SK-N-SH (cell line): ENCODE results near the gene TMEM115. TPM values are rescaled to one million over a fixed set of nuclear protein-coding genes. Genes with fewer than 3 reads are reported as not detected.

ENCODE experiments used
- CTCF ChIA-PET: fragments of 300-600, 350-600 bp; formaldehyde crosslinking; extraction: SDS; loops from one replicate; lab custom pipeline; 2021; lab: Yijun Ruan, JAX
- POLR2A ChIA-PET: fragments of 350-600 bp; sonication (Branson Sonifier 250); formaldehyde crosslinking; extraction: SDS; loops from one replicate; lab custom pipeline; 2020; ENCODE audit warnings: antibody characterized with exemption, inconsistent platforms; lab: Yijun Ruan, JAX
- DNase-seq: peaks from one replicate; pipeline ENCODE4 v3.0.0; 2012
- H2AFZ ChIP-seq: fragments of 200-600 bp; sonication (generic); 2 replicates; pipeline ENCODE4 v1.8.1; 2016; ENCODE audit warnings: antibody characterized with exemption, mild to moderate bottlenecking, low read depth
- H3F3A ChIP-seq: fragments of 200-600 bp; sonication (generic); replicated peaks from 2 replicates; pipeline ENCODE3; 2016; ENCODE audit warnings: antibody characterized with exemption, mild to moderate bottlenecking; ENCODE audit not compliant: insufficient read depth
- H3K27ac ChIP-seq, 2 experiments: fragments of 200-500 bp in 1 of 2; fragments of 200-600 bp in 1 of 2; sonication (Bioruptor generic) in 1 of 2; sonication (generic), shearing (Covaris generic) in 1 of 2; 2 replicates each; pipeline versions ENCODE4 v1.5.1 to v1.6.1; 2014 to 2016; ENCODE audit warnings: low read depth in 2 of 2, inconsistent platforms in 1 of 2, low read length in 1 of 2, mild to moderate bottlenecking in 1 of 2, mixed read lengths in 1 of 2
- H3K27me3 ChIP-seq: fragments of 200-600 bp; sonication (generic), shearing (Covaris generic); 2 replicates; pipeline ENCODE4 v1.6.1; 2016; ENCODE audit warnings: mixed run types; ENCODE audit not compliant: insufficient read depth
- H3K36me3 ChIP-seq, 2 experiments: fragments of 200-500 bp in 1 of 2; fragments of 200-600 bp in 1 of 2; sonication (Bioruptor generic) in 1 of 2; sonication (generic) in 1 of 2; replicated peaks in 1 of 2; 2 replicates each; pipeline versions ENCODE3 to v1.5.1; 2014 to 2016; ENCODE audit warnings: low read length in 1 of 2, mild to moderate bottlenecking in 1 of 2; ENCODE audit not compliant: insufficient read depth in 2 of 2, control insufficient read depth in 1 of 2
- H3K4me1 ChIP-seq, 2 experiments: fragments of 200-500 bp in 1 of 2; fragments of 200-600 bp in 1 of 2; sonication (Bioruptor generic) in 1 of 2; sonication (generic), shearing (Covaris generic) in 1 of 2; 2 replicates each; pipeline versions ENCODE4 v1.5.1 to v1.6.1; 2014 to 2016; ENCODE audit warnings: low read depth in 1 of 2, low read length in 1 of 2, mixed run types in 1 of 2; ENCODE audit not compliant: insufficient read depth in 2 of 2, control insufficient read depth in 1 of 2
- H3K4me2 ChIP-seq: fragments of 200-600 bp; sonication (generic), shearing (Covaris generic); 2 replicates; pipeline ENCODE4 v1.6.1; 2017; ENCODE audit warnings: mixed run types
- H3K4me3 ChIP-seq, 2 experiments: fragments of 200-500 bp in 1 of 2; fragments of 200-600 bp in 1 of 2; sonication (Bioruptor generic) in 1 of 2; sonication (generic), shearing (Covaris generic) in 1 of 2; 2 replicates each; pipeline versions ENCODE4 v1.5.1 to v1.8.1; 2014 to 2016; ENCODE audit warnings: low read depth in 2 of 2, inconsistent platforms in 1 of 2, low read length in 1 of 2, mild to moderate bottlenecking in 1 of 2, mixed read lengths in 1 of 2, moderate library complexity in 1 of 2
- H3K79me2 ChIP-seq: fragments of 200-600 bp; sonication (generic); 2 replicates; pipeline ENCODE4 v1.8.1; 2017; ENCODE audit warnings: mild to moderate bottlenecking; ENCODE audit not compliant: insufficient read depth
- H3K9ac ChIP-seq: fragments of 200-600 bp; sonication (generic); 2 replicates; pipeline ENCODE4 v1.6.1; 2017; ENCODE audit warnings: mixed run types
- H3K9me2 ChIP-seq: fragments of 200-600 bp; sonication (generic); 2 replicates; pipeline ENCODE4 v1.6.1; 2017; ENCODE audit warnings: mixed run types
- H3K9me3 ChIP-seq: fragments of 200-600 bp; sonication (generic); 2 replicates; pipeline ENCODE4 v1.6.1; 2017; ENCODE audit warnings: mixed run types, mild to moderate bottlenecking, moderate library complexity
- H4K20me1 ChIP-seq: fragments of 200-600 bp; sonication (generic); 2 replicates; pipeline ENCODE4 v1.6.1; 2017; ENCODE audit warnings: mild to moderate bottlenecking, mixed run types; ENCODE audit not compliant: insufficient read depth
- CHD2 ChIP-seq: fragments of 150-350 bp; IDR thresholded peaks from 2 replicates; pipeline ENCODE4 v1.6.1; 2018; ENCODE audit warnings: low read length; ENCODE audit not compliant: partially characterized antibody
- CTCF ChIP-seq: fragments of 200-600 bp; sonication (generic); IDR thresholded peaks from 2 replicates; pipeline ENCODE4 v1.6.1; 2017; ENCODE audit warnings: antibody characterized with exemption, mild to moderate bottlenecking, moderate library complexity
- FOXM1 ChIP-seq: IDR thresholded peaks from 2 replicates; pipeline ENCODE4 v1.4.0; 2012; ENCODE audit warnings: low read depth, mild to moderate bottlenecking
- MXI1 ChIP-seq: IDR thresholded peaks from 2 replicates; pipeline ENCODE4 v1.6.1; 2012; ENCODE audit warnings: mild to moderate bottlenecking, low read depth, low read length, improper control_type of control experiment
- NFIC ChIP-seq: IDR thresholded peaks from 2 replicates; pipeline ENCODE4 v1.4.0; 2012; ENCODE audit warnings: borderline replicate concordance
- POLR2AphosphoS5 ChIP-seq: IDR thresholded peaks from 2 replicates; pipeline ENCODE4 v1.6.1; 2012; ENCODE audit warnings: low read depth, low read length
- RAD21 ChIP-seq: IDR thresholded peaks from 2 replicates; pipeline ENCODE4 v1.6.1; 2012; ENCODE audit warnings: mild to moderate bottlenecking, low read length
- RFX5 ChIP-seq: IDR thresholded peaks from 2 replicates; pipeline ENCODE4 v1.6.1; 2012; ENCODE audit warnings: mild to moderate bottlenecking, improper control_type of control experiment, low read length
- SMC3 ChIP-seq: IDR thresholded peaks from 2 replicates; pipeline ENCODE4 v1.6.1; 2012; ENCODE audit warnings: low read depth, low read length, improper control_type of control experiment
- TEAD4 ChIP-seq: IDR thresholded peaks from 2 replicates; pipeline ENCODE4 v1.4.0; 2012; ENCODE audit warnings: mild to moderate bottlenecking, borderline replicate concordance; ENCODE audit not compliant: insufficient read depth
- ZBTB33 ChIP-seq: IDR thresholded peaks from 2 replicates; pipeline ENCODE4 v1.4.0; 2012; ENCODE audit warnings: low read depth, borderline replicate concordance
- WGBS: methylation state at CpG from one replicate; pipeline ENCODE4 v1.1.6; 2017; ENCODE audit warnings: low lambda C conversion rate; 5-methylcytosine and 5-hydroxymethylcytosine counted together
- polyA plus RNA-seq, 3 experiments: library from polyadenylated mRNA; depleted of rRNA; stranded (reverse); fragments of >200 nt; gene quantifications; 2 replicates each; pipeline ENCODE4 v1.2.3, GENCODE V29; 2012

Gene TMEM115
- polyA plus RNA-seq, 1 of the 3 experiments (the other 2 are of a cell fraction) = 47.8 TPM

GRCh38 chr3:50356553-50356952 lies 2.8 kb downstream of the TMEM115 start:
- H3K4me3 ChIP-seq = peak overlapping the region; percentile 77 to 95

GRCh38 chr3:50355829-50356552 lies 3.3 kb downstream of the TMEM115 start:
- no peaks in the 10 kb centered on the region for H3K9me2 ChIP-seq
- DNase-seq = no peak
- no peaks in the 10 kb centered on the region for H3K27me3 ChIP-seq
- H3F3A ChIP-seq = peaks cover 7% of the 10 kb centered on the region
- H3K4me2 ChIP-seq = peak overlapping the region; percentile 94
- WGBS = 53% methylated on average over 4 of the region's 5 CpGs
- ChIA-PET CTCF (interaction anchor here (0.6 to 6.4 kb wide), 22 partner anchors 9 to 321 kb away, joined by 3 to 57 read pairs (median 6); partner anchors contain the start of gene ZMYND10), POLR2A (interaction anchor here (0.9 to 4.6 kb wide), 5 partner anchors 8 to 71 kb away, joined by 3 to 13 read pairs (median 5); no protein-coding TSS in a partner anchor)
- no peak overlapping the region; the same call in 1 of the 2 replicates for H3K9ac ChIP-seq
- peaks cover 60% of the 10 kb centered on the region for H4K20me1 ChIP-seq
- H3K4me3 ChIP-seq = peak overlapping the region; percentile 77 to 95
- peaks cover 82% of the 10 kb centered on the region for H3K79me2 ChIP-seq
- H3K4me1 ChIP-seq = peaks cover 16 to 61% of the 10 kb centered on the region in 2 experiments; a peak in 2 of 4 replicates
- H3K36me3 ChIP-seq = peaks cover 21 to 45% of the 10 kb centered on the region in 2 experiments
- no peaks in the 10 kb centered on the region for H3K9me3 ChIP-seq
- H2AFZ ChIP-seq = no peak overlapping the region
- TF ChIP-seq CHD2 = no peak
- TF ChIP-seq CTCF = 0 out of 2 replicates have a peak, but pooled peaks have one; percentile 16
- no peak for TF ChIP-seq FOXM1
- TF ChIP-seq TEAD4 = no peak
- no peak for TF ChIP-seq ZBTB33
- peak; percentile 66 for TF ChIP-seq RAD21
- TF ChIP-seq SMC3 = peak; percentile 50; the same call in 1 of the 2 replicates
- peak overlapping the region in 1 of 2 experiments; percentile 29; a peak in 2 of 4 replicates for H3K27ac ChIP-seq

More at GRCh38 chr3:50356553-50356952, 2.8 kb downstream of the TMEM115 start:
- DNase-seq = no peak
- peaks cover 13 to 56% of the 10 kb centered on the region in 2 experiments; a peak in 2 of 4 replicates for H3K4me1 ChIP-seq
- no peaks in the 10 kb centered on the region for H3K27me3 ChIP-seq
- H3K9me3 ChIP-seq = no peaks in the 10 kb centered on the region
- H3F3A ChIP-seq = peaks cover 7% of the 10 kb centered on the region
- no peak overlapping the region for H2AFZ ChIP-seq
- H3K27ac ChIP-seq = peak overlapping the region in 1 of 2 experiments; percentile 84; a peak in 1 of 4 replicates
- H3K9me2 ChIP-seq = no peaks in the 10 kb centered on the region
- peak overlapping the region; percentile 87; the same call in 1 of the 2 replicates for H3K9ac ChIP-seq
- peaks cover 77% of the 10 kb centered on the region for H3K79me2 ChIP-seq
- ChIA-PET POLR2A (interaction anchor here (0.9 to 4.6 kb wide), 5 partner anchors 9 to 70 kb away, joined by 3 to 13 read pairs (median 5); no protein-coding TSS in a partner anchor), CTCF (interaction anchor here (0.6 to 6.4 kb wide), 18 partner anchors 10 to 321 kb away, joined by 3 to 57 read pairs (median 6); partner anchors contain the start of gene ZMYND10)
- TF ChIP-seq MXI1 = peak; percentile 31; the same call in 1 of the 2 replicates
- TF ChIP-seq POLR2AphosphoS5 = no peak; the same call in 1 of the 2 replicates
- no peak for TF ChIP-seq NFIC
- no peak for TF ChIP-seq RFX5
- H3K4me2 ChIP-seq = peak overlapping the region; percentile 94
- H4K20me1 ChIP-seq = peaks cover 60% of the 10 kb centered on the region
- 88% methylated on average over 2 of the region's 5 CpGs for WGBS
- H3K36me3 ChIP-seq = peaks cover 21 to 45% of the 10 kb centered on the region in 2 experiments
